Loucy (cell line): Measurements from ENCODE around the gene CCNYL1.

Experiments
- H2AFZ ChIP-seq: fragments of 200-600 bp; sonication (generic); 2 replicates; pipeline ENCODE4 v1.6.0; 2016; ENCODE audit warnings: antibody characterized with exemption, mild to moderate bottlenecking, low read length, moderate library complexity
- H3F3A ChIP-seq: fragments of 200-600 bp; 2 replicates; pipeline ENCODE4 v1.6.0; 2016; ENCODE audit warnings: antibody characterized with exemption, low read depth, mild to moderate bottlenecking
- H3K27me3 ChIP-seq: fragments of 200-600 bp; sonication (generic); 2 replicates; pipeline ENCODE4 v1.6.1; 2014; ENCODE audit warnings: low read length, mild to moderate bottlenecking; ENCODE audit not compliant: insufficient read depth, poor library complexity, severe bottlenecking
- H3K36me3 ChIP-seq: fragments of 200-600 bp; sonication (generic); 2 replicates; pipeline ENCODE4 v1.6.1; 2016; ENCODE audit warnings: low read length; ENCODE audit not compliant: insufficient read depth
- H3K4me1 ChIP-seq: fragments of 200-600 bp; sonication (generic); 2 replicates; pipeline ENCODE4 v1.5.1; 2014; ENCODE audit warnings: low read length, mild to moderate bottlenecking; ENCODE audit not compliant: insufficient read depth, poor library complexity, severe bottlenecking
- H3K4me2 ChIP-seq: fragments of 200-600 bp; sonication (generic); 2 replicates; pipeline ENCODE4 v1.6.0; 2014; ENCODE audit warnings: antibody characterized with exemption, low read length, low read depth, mild to moderate bottlenecking; ENCODE audit not compliant: poor library complexity, severe bottlenecking
- H3K4me3 ChIP-seq: fragments of 200-600 bp; sonication (generic); 2 replicates; pipeline ENCODE4 v1.5.1; 2014; ENCODE audit warnings: low read length, mild to moderate bottlenecking, mixed read lengths; ENCODE audit not compliant: poor library complexity, severe bottlenecking
- H3K79me2 ChIP-seq: fragments of 200-600 bp; sonication (generic); 2 replicates; pipeline ENCODE4 v1.6.1; 2014; ENCODE audit warnings: low read length; ENCODE audit not compliant: insufficient read depth
- H3K9ac ChIP-seq: fragments of 200-600 bp; sonication (generic); 2 replicates; pipeline ENCODE4 v1.6.0; 2014; ENCODE audit warnings: mild to moderate bottlenecking, low read depth, low read length, moderate library complexity; ENCODE audit not compliant: poor library complexity, severe bottlenecking
- H3K9me2 ChIP-seq: fragments of 200-600 bp; sonication (generic); replicated peaks from 2 replicates; pipeline ENCODE4 v1.6.1; 2016; ENCODE audit warnings: low read depth, low read length, mixed read lengths
- H3K9me3 ChIP-seq: fragments of 200-600 bp; sonication (generic); 2 replicates; pipeline ENCODE4 v1.6.1; 2014; ENCODE audit warnings: mild to moderate bottlenecking, antibody characterized with exemption, low read length, low read depth; ENCODE audit not compliant: insufficient read depth
- H4K20me1 ChIP-seq: fragments of 200-600 bp; sonication (generic); 2 replicates; pipeline ENCODE4 v1.6.0; 2014; ENCODE audit warnings: antibody characterized with exemption, low read length, mild to moderate bottlenecking; ENCODE audit not compliant: insufficient read depth, poor library complexity, severe bottlenecking
- CTCF ChIP-seq: fragments of 200-600 bp; sonication (generic); conservative IDR thresholded peaks from 2 replicates; pipeline ENCODE4 v1.5.1; 2014; ENCODE audit warnings: mild to moderate bottlenecking, antibody characterized with exemption, low read length
- EZH2phosphoT487 ChIP-seq: fragments of 200-600 bp; IDR thresholded peaks from 2 replicates; pipeline ENCODE4 v1.6.1; 2018; ENCODE audit warnings: antibody characterized with exemption, mild to moderate bottlenecking, moderate library complexity, borderline replicate concordance

CCNYL1 gene

GRCh38 chr2:207670887-207671286, 40.6 kb upstream of the CCNYL1 start:
- no peak overlapping the region for H2AFZ ChIP-seq

GRCh38 chr2:207673431-207673830, 38.0 kb upstream of the CCNYL1 start:
- Histone ChIP-seq H3K9me2 (no peaks in the 10 kb centered on the region), H3K36me3 (no peaks in the 10 kb centered on the region), H3K9ac (no peak overlapping the region), H2AFZ (no peak overlapping the region), H3K4me1 (peaks cover 9% of the 10 kb centered on the region), H4K20me1 (no peaks in the 10 kb centered on the region), H3K4me2 (no peak overlapping the region), H3F3A (no peaks in the 10 kb centered on the region), H3K79me2 (no peaks in the 10 kb centered on the region), H3K4me3 (no peak overlapping the region), H3K9me3 (no peaks in the 10 kb centered on the region), H3K27me3 (no peaks in the 10 kb centered on the region)
- TF ChIP-seq EZH2phosphoT487 (no peak), CTCF (no peak)

More at GRCh38 chr2:207670887-207671286, 40.6 kb upstream of the CCNYL1 start:
- no peaks in the 10 kb centered on the region for H3K27me3 ChIP-seq
- H3K4me3 ChIP-seq = no peak overlapping the region
- H3K9ac ChIP-seq = no peak overlapping the region
- H3K36me3 ChIP-seq = no peaks in the 10 kb centered on the region
- H3K9me2 ChIP-seq = no peaks in the 10 kb centered on the region
- peaks cover 3% of the 10 kb centered on the region for H3K4me1 ChIP-seq
- no peak overlapping the region for H3K4me2 ChIP-seq
- H3K9me3 ChIP-seq = no peaks in the 10 kb centered on the region
- TF ChIP-seq EZH2phosphoT487 = no peak
- no peak for TF ChIP-seq CTCF
- H3F3A ChIP-seq = no peaks in the 10 kb centered on the region
- H3K79me2 ChIP-seq = no peaks in the 10 kb centered on the region
- no peaks in the 10 kb centered on the region for H4K20me1 ChIP-seq

- Histone ChIP-seq H3K9ac (no peak overlapping the region), H3K4me1 (peaks cover 9% of the 10 kb centered on the region), H3K27me3 (no peaks in the 10 kb centered on the region), H3F3A (no peaks in the 10 kb centered on the region), H3K4me2 (no peak overlapping the region), H3K79me2 (no peaks in the 10 kb centered on the region), H3K4me3 (no peak overlapping the region), H4K20me1 (no peaks in the 10 kb centered on the region), H3K9me2 (no peaks in the 10 kb centered on the region), H2AFZ (no peak overlapping the region), H3K9me3 (no peaks in the 10 kb centered on the region), H3K36me3 (no peaks in the 10 kb centered on the region)
- TF ChIP-seq CTCF = no peak
- TF ChIP-seq EZH2phosphoT487 = no peak
Observed at GRCh38 chr2:207674266-207674774, 37.1 kb upstream of the CCNYL1 start.
